Esophagus muscularis mucosa (tissue), 4 donors: ENCODE results near the gene TRAPPC2L. TPM values are rescaled to one million over a fixed set of nuclear protein-coding genes. Genes with fewer than 3 reads are reported as not detected.

Experiments used
- DNase-seq: peaks from one replicate; pipeline ENCODE4 v3.0.0-alpha.2; 2017; ENCODE audit errors: extremely low spot score
- H3K27ac ChIP-seq, 4 donors: fragments of 200-600 bp; sonication (generic); replicated peaks in 1 of 4; 1 replicate in 3 of 4; 2 replicates in 1 of 4; pipeline ENCODE4 v1.5.1; 2016 to 2019; ENCODE audit warnings: mild to moderate bottlenecking in 1 of 4
- H3K27me3 ChIP-seq, 4 donors: fragments of 200-600 bp; sonication (generic); one replicate each; pipeline versions ENCODE4 v1.5.1 to v1.6.0; 2016 to 2019
- H3K36me3 ChIP-seq, 4 donors: fragments of 200-600 bp; sonication (generic); one replicate each; pipeline ENCODE4 v1.5.1; 2016 to 2019
- H3K4me1 ChIP-seq, 4 donors: fragments of 200-600 bp; sonication (generic); one replicate each; pipeline ENCODE4 v1.5.1; 2016 to 2019
- H3K4me3 ChIP-seq, 4 donors: fragments of 200-600 bp; sonication (generic); 1 replicate in 2 of 4; 2 replicates in 2 of 4; pipeline ENCODE4 v1.5.1; 2016 to 2019; ENCODE audit warnings: mild to moderate bottlenecking in 4 of 4, moderate library complexity in 1 of 4
- H3K9me3 ChIP-seq, 4 donors: fragments of 200-600 bp; sonication (generic); 1 replicate in 3 of 4; 2 replicates in 1 of 4; pipeline ENCODE4 v1.5.1; 2016 to 2019
- CTCF ChIP-seq, 3 experiments: fragments of 200-600 bp in 2 of 3; fragments of 450-650 bp in 1 of 3; sonication (generic) in 2 of 3; IDR thresholded peaks; one replicate each; pipeline ENCODE4 v1.5.1; 2017 to 2019; ENCODE audit warnings: antibody characterized with exemption in 3 of 3, mild to moderate bottlenecking in 2 of 3, moderate library complexity in 1 of 3
- EP300 ChIP-seq: sonication (generic); formaldehyde crosslinking; IDR thresholded peaks from one replicate; pipeline ENCODE4 v1.6.1; 2017; ENCODE audit warnings: antibody characterized with exemption
- POLR2A ChIP-seq: fragments of 450-650 bp; IDR thresholded peaks from one replicate; pipeline ENCODE4 v1.6.1; 2017; ENCODE audit warnings: antibody characterized with exemption, moderate library complexity, mild to moderate bottlenecking, low read depth
- POLR2AphosphoS5 ChIP-seq, 2 donors: sonication (generic); formaldehyde crosslinking; IDR thresholded peaks; one replicate each; pipeline ENCODE4 v1.6.1; 2017; ENCODE audit warnings: antibody characterized with exemption in 2 of 2
- WGBS: methylation state at CpG from one replicate; pipeline ENCODE4 v1.1.5; 2018; 5-methylcytosine and 5-hydroxymethylcytosine counted together
- intact Hi-C: fragments of 100-400 bp; cut with DNase I; formaldehyde crosslinking; loops from one replicate; pipeline ENCODE4 v1.15.1; 2023
- total RNA-seq, 4 donors: library from RNA; depleted of rRNA; stranded (reverse); fragments of >200 nt; gene quantifications; one replicate each; pipeline versions ENCODE4 v1.1.0 to v1.2.1, GENCODE V29; 2016

The TRAPPC2L gene
- total RNA-seq, 4 donors from 2014 or later, result 22.9 to 35.8 (median 29.6) TPM

- intact Hi-C loops, result no loop called here
- Histone ChIP-seq H3K9me3 (no peaks in the 10 kb centered on the region), H3K4me3 (no peak overlapping the region), H3K27ac (no peak overlapping the region), H3K4me1 (no peaks in the 10 kb centered on the region), H3K36me3 (peaks cover 13 to 54% (median 40%) of the 10 kb centered on the region in 4 donors), H3K27me3 (no peaks in the 10 kb centered on the region)
- no peak for DNase-seq
- TF ChIP-seq POLR2A (no peak), CTCF (IDR thresholded peaks at IDR 0.05) (no peak), EP300 (no peak), POLR2AphosphoS5 (IDR thresholded peaks at IDR 0.05) (no peak)
- 93% methylated on average over 13 of the region's 13 CpGs for WGBS
These were observed 23.8 kb upstream of the TRAPPC2L start for GRCh38 chr16:88833086-88833485.

GRCh38 chr16:88834670-88835069 is 22.3 kb upstream of the TRAPPC2L start:
- no peaks in the 10 kb centered on the region for H3K4me1 ChIP-seq
- no peak for TF ChIP-seq POLR2A
- TF ChIP-seq CTCF (IDR thresholded peaks at IDR 0.05), result no peak
- no peak for TF ChIP-seq POLR2AphosphoS5 (IDR thresholded peaks at IDR 0.05)
- TF ChIP-seq EP300, result no peak
- no peak overlapping the region for H3K27ac ChIP-seq
- 92% methylated on average over 10 of the region's 13 CpGs for WGBS
- no peak overlapping the region for H3K4me3 ChIP-seq
- peaks cover 14 to 56% (median 41%) of the 10 kb centered on the region in 4 donors for H3K36me3 ChIP-seq
- intact Hi-C loops, result no loop called here
- no peak for DNase-seq
- H3K9me3 ChIP-seq, result no peaks in the 10 kb centered on the region
- H3K27me3 ChIP-seq, result no peaks in the 10 kb centered on the region

- WGBS, result 82% methylated on average over 9 of the region's 11 CpGs
- H3K27ac ChIP-seq, result no peak overlapping the region
- H3K27me3 ChIP-seq, result no peaks in the 10 kb centered on the region
- no peaks in the 10 kb centered on the region for H3K4me1 ChIP-seq
- no peak overlapping the region for H3K4me3 ChIP-seq
- TF ChIP-seq CTCF (IDR thresholded peaks at IDR 0.05) (no peak), POLR2A (no peak), POLR2AphosphoS5 (IDR thresholded peaks at IDR 0.05) (no peak), EP300 (no peak)
- no peaks in the 10 kb centered on the region for H3K9me3 ChIP-seq
- intact Hi-C loops, result no loop called here
- H3K36me3 ChIP-seq, result peaks cover 21 to 58% (median 46%) of the 10 kb centered on the region in 4 donors
- DNase-seq, result no peak
These were observed 21.5 kb upstream of the TRAPPC2L start for GRCh38 chr16:88835383-88835782.

- Histone ChIP-seq H3K27ac (no peak overlapping the region), H3K36me3 (peaks cover 24 to 59% (median 48%) of the 10 kb centered on the region in 4 donors), H3K27me3 (no peaks in the 10 kb centered on the region), H3K4me1 (no peaks in the 10 kb centered on the region), H3K4me3 (no peak overlapping the region), H3K9me3 (no peaks in the 10 kb centered on the region)
- intact Hi-C loops, result no loop called here
- TF ChIP-seq CTCF (IDR thresholded peaks at IDR 0.05) (no peak), EP300 (no peak), POLR2A (no peak), POLR2AphosphoS5 (IDR thresholded peaks at IDR 0.05) (no peak)
- no peak for DNase-seq
- 96% methylated on average over 15 of the region's 33 CpGs for WGBS
These were observed 21.1 kb upstream of the TRAPPC2L start for GRCh38 chr16:88835818-88836217.

- no peak for DNase-seq
- no peak overlapping the region for H3K27ac ChIP-seq
- no peak overlapping the region for H3K4me3 ChIP-seq
- TF ChIP-seq POLR2AphosphoS5 (IDR thresholded peaks at IDR 0.05), result no peak
- no peak for TF ChIP-seq POLR2A
- no peak for TF ChIP-seq EP300
- no peak for TF ChIP-seq CTCF (IDR thresholded peaks at IDR 0.05)
- no peaks in the 10 kb centered on the region for H3K4me1 ChIP-seq
- H3K36me3 ChIP-seq, result peaks cover 24 to 66% (median 54%) of the 10 kb centered on the region in 4 donors
- WGBS, result 90% methylated on average over 16 of the region's 17 CpGs
- H3K9me3 ChIP-seq, result no peaks in the 10 kb centered on the region
- H3K27me3 ChIP-seq, result no peaks in the 10 kb centered on the region
- intact Hi-C loops, result no loop called here
These were observed 20.1 kb upstream of the TRAPPC2L start for GRCh38 chr16:88836791-88837190.
